NT2/D1 (cell line): ENCODE measurements around the gene PCGF1.

Experiments used
- SUZ12 ChIP-seq: IDR thresholded peaks from 2 replicates; pipeline ENCODE4 v1.6.1; 2011; ENCODE audit not compliant: insufficient read length, insufficient read depth; ENCODE audit errors: extremely low read depth
- YY1 ChIP-seq: IDR thresholded peaks from 2 replicates; pipeline ENCODE4 v1.6.1; 2011; ENCODE audit not compliant: insufficient read length, insufficient read depth
- ZNF274 ChIP-seq: IDR thresholded peaks from 2 replicates; pipeline ENCODE4 v1.6.1; 2011; ENCODE audit warnings: mild to moderate bottlenecking, low read depth, low read length

- TF ChIP-seq ZNF274: no peak
- no peak for TF ChIP-seq YY1
- no peak for TF ChIP-seq SUZ12
Observed at GRCh38 chr2:74535440-74535965, 28.0 kb upstream of the PCGF1 start.
